ENCODE measurements around the gene PTX4.

PTX4 gene

DNA sequence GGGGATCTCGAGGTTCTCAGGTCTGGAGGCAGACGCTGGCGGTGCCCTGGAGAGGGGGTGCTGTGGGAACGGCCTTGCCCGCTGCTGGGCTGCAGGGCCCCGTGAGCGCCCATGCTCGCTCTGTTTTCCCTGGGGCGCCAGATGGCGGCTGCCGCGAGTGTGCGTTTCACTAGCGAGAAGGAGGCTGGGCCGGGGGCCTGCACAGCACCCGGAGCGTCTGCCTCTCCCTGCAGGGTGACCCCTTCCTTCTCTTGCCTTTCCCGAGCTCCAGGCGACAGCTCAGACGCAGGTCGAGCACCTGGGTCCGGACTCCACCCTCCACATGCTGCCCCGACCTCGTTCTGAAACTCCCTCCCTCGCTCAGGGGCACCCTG lies 7.1 kb upstream of the PTX4 start:
- Histone ChIP-seq H2BK120ac (ENCODE audit: insufficient read depth, low read length, poor library complexity) (no peak overlapping the region), H3K4me3 (ENCODE audit: low read depth, low read length) (no peak overlapping the region)
- no CpG with 5 or more reads among the region's 25 CpGs for WGBS (ENCODE audit: extremely low coverage, insufficient coverage, insufficient read length)

DNA sequence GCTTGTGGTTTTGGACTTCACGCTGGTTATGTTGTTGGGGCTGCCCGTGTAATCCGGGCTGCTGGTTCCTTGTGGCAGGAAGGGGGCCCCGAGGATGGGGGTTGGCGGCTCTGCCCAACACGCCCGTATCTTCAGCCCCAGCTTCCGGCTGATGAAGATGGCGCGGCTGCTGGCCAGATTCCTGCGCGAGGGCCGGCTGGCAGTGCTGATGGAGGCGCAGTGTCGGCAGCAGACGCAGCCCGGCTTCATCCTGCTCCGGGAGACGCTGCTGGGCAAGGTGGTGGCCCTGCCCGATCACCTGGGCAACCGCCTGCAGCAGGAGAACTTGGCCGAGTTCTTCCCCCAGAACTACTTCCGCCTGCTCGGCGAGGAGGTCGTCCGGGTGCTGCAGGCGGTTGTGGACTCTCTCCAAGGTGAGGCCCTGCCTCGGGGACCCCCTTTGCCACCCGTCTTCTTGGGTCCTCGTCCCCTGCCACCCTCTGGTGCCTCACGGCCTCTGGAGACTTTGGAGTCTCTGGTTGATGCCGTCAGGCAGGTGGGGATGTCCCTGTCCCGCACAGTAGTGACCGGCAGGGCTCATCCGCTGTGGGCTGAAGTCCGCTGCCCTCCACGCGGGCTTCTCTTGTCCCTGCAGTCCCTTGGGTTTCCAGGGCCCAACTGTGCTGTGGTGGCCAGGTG lies 6.6 kb upstream of the PTX4 start:
- Histone ChIP-seq H3K4me3 (ENCODE audit: low read depth, low read length) (no peak overlapping the region), H3K36me3 (ENCODE audit: control insufficient read depth in 1 of 2, insufficient read depth in 2 of 2, low read length in 2 of 2) (peaks cover 52 to 56% of the 10 kb centered on the region in 2 experiments), H2AK5ac (ENCODE audit: low read length) (no peak overlapping the region), H3K23ac (ENCODE audit: low read length) (no peak overlapping the region), H2AFZ (ENCODE audit: insufficient read depth, low read length, poor library complexity) (no peak overlapping the region), H3K4me2 (ENCODE audit: low read length) (no peak overlapping the region), H2BK12ac (ENCODE audit: low read length) (no peak overlapping the region), H3K18ac (ENCODE audit: low read length) (peak overlapping the region; percentile 30), H3K27me3 (ENCODE audit: insufficient read depth, low read length) (no peaks in the 10 kb centered on the region), H3K79me2 (ENCODE audit: control insufficient read depth, insufficient read depth, low read length, poor library complexity) (peaks cover 6% of the 10 kb centered on the region), H3K4ac (ENCODE audit: low read depth, low read length) (no peak overlapping the region), H3K14ac (ENCODE audit: low read length) (no peak overlapping the region), H2BK120ac (ENCODE audit: insufficient read depth, low read length, poor library complexity) (no peak overlapping the region), H3K9ac (ENCODE audit: low read length) (no peak overlapping the region), H3K27ac (ENCODE audit: low read depth, low read length) (no peak overlapping the region), H4K12ac (ENCODE audit: low read depth, low read length) (no peak overlapping the region), H4K91ac (ENCODE audit: low read depth, low read length) (no peak overlapping the region), H3K9me3 (ENCODE audit: insufficient read depth, low read depth, low read length) (peaks cover 2% of the 10 kb centered on the region), H4K8ac (ENCODE audit: low read depth, low read length) (no peak overlapping the region), H3K4me1 (ENCODE audit: control insufficient read depth in 1 of 2, insufficient read depth in 2 of 2, low read length in 2 of 2) (peaks cover 10 to 13% of the 10 kb centered on the region in 2 experiments), H2BK5ac (ENCODE audit: low read depth, low read length, poor library complexity) (no peak overlapping the region), H3K79me1 (ENCODE audit: low read length) (peaks cover 10% of the 10 kb centered on the region)
- WGBS (ENCODE audit: extremely low coverage, insufficient coverage, insufficient read length), result no CpG with 5 or more reads among the region's 39 CpGs
- no peak for DNase-seq

More for the DNA sequence above, 7.1 kb upstream of the PTX4 start:
- Histone ChIP-seq H3K79me1 (ENCODE audit: low read length) (peaks cover 10% of the 10 kb centered on the region), H4K12ac (ENCODE audit: low read depth, low read length) (no peak overlapping the region), H3K36me3 (ENCODE audit: control insufficient read depth in 1 of 2, insufficient read depth in 2 of 2, low read length in 2 of 2) (peaks cover 57 to 61% of the 10 kb centered on the region in 2 experiments), H2AK5ac (ENCODE audit: low read length) (no peak overlapping the region), H3K23ac (ENCODE audit: low read length) (no peak overlapping the region), H3K27ac (ENCODE audit: low read depth, low read length) (no peak overlapping the region), H3K9me3 (ENCODE audit: insufficient read depth, low read depth, low read length) (peaks cover 3% of the 10 kb centered on the region), H3K27me3 (ENCODE audit: insufficient read depth, low read length) (no peaks in the 10 kb centered on the region), H3K18ac (ENCODE audit: low read length) (peak overlapping the region; percentile 30), H4K91ac (ENCODE audit: low read depth, low read length) (no peak overlapping the region), H4K8ac (ENCODE audit: low read depth, low read length) (no peak overlapping the region), H3K4me2 (ENCODE audit: low read length) (no peak overlapping the region), H3K4ac (ENCODE audit: low read depth, low read length) (no peak overlapping the region), H3K14ac (ENCODE audit: low read length) (no peak overlapping the region), H3K79me2 (ENCODE audit: control insufficient read depth, insufficient read depth, low read length, poor library complexity) (peaks cover 6% of the 10 kb centered on the region), H2AFZ (ENCODE audit: insufficient read depth, low read length, poor library complexity) (no peak overlapping the region), H2BK12ac (ENCODE audit: low read length) (no peak overlapping the region), H3K9ac (ENCODE audit: low read length) (no peak overlapping the region), H2BK5ac (ENCODE audit: low read depth, low read length, poor library complexity) (no peak overlapping the region), H3K4me1 (ENCODE audit: control insufficient read depth in 1 of 2, insufficient read depth in 2 of 2, low read length in 2 of 2) (peaks cover 10 to 13% of the 10 kb centered on the region in 2 experiments)
- no peak for DNase-seq

GRCh38 chr16:1494711-1495110 lies 6.0 kb upstream of the PTX4 start:
- Histone ChIP-seq H2AFZ (ENCODE audit: insufficient read depth, low read length, poor library complexity) (no peak overlapping the region), H3K9ac (ENCODE audit: low read length) (no peak overlapping the region), H2BK120ac (ENCODE audit: insufficient read depth, low read length, poor library complexity) (no peak overlapping the region), H3K4me3 (ENCODE audit: low read depth, low read length) (no peak overlapping the region), H3K4ac (ENCODE audit: low read depth, low read length) (no peak overlapping the region), H3K4me2 (ENCODE audit: low read length) (no peak overlapping the region), H3K4me1 (ENCODE audit: control insufficient read depth in 1 of 2, insufficient read depth in 2 of 2, low read length in 2 of 2) (peaks cover 10 to 13% of the 10 kb centered on the region in 2 experiments), H3K23ac (ENCODE audit: low read length) (no peak overlapping the region), H3K27ac (ENCODE audit: low read depth, low read length) (no peak overlapping the region), H3K9me3 (ENCODE audit: insufficient read depth, low read depth, low read length) (no peaks in the 10 kb centered on the region), H3K27me3 (ENCODE audit: insufficient read depth, low read length) (no peaks in the 10 kb centered on the region), H3K79me1 (ENCODE audit: low read length) (peaks cover 10% of the 10 kb centered on the region), H2AK5ac (ENCODE audit: low read length) (no peak overlapping the region), H4K91ac (ENCODE audit: low read depth, low read length) (no peak overlapping the region), H3K79me2 (ENCODE audit: control insufficient read depth, insufficient read depth, low read length, poor library complexity) (peaks cover 6% of the 10 kb centered on the region), H2BK5ac (ENCODE audit: low read depth, low read length, poor library complexity) (no peak overlapping the region), H3K18ac (ENCODE audit: low read length) (no peak overlapping the region), H3K14ac (ENCODE audit: low read length) (no peak overlapping the region), H2BK12ac (ENCODE audit: low read length) (no peak overlapping the region), H4K12ac (ENCODE audit: low read depth, low read length) (no peak overlapping the region), H4K8ac (ENCODE audit: low read depth, low read length) (no peak overlapping the region), H3K36me3 (ENCODE audit: control insufficient read depth in 1 of 2, insufficient read depth in 2 of 2, low read length in 2 of 2) (peaks cover 45 to 50% of the 10 kb centered on the region in 2 experiments)
- no peak for DNase-seq
- WGBS (ENCODE audit: extremely low coverage, insufficient coverage, insufficient read length), result no CpG with 5 or more reads among the region's 13 CpGs

DNA sequence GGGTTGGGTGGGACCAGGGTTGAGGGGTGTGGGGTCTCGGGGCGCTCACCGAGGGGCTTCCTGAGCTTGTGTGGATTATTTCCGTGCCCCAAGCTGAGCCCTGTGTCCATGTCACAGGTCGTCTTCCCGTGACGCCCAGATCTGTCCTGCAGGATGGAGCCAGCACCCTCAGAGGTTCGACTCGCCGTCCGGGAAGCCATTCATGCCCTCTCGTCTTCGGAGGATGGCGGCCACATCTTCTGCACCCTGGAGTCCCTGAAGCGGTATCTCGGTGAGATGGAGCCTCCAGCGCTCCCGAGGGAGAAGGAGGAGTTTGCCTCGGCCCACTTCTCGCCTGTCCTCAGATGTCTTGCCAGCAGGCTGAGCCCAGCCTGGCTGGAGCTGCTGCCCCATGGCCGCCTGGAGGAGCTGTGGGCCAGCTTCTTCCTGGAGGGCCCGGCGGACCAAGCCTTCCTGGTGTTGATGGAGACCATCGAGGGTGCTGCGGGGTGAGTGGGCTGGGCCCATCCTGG lies 5.4 kb upstream of the PTX4 start:
- Histone ChIP-seq H3K4me1 (ENCODE audit: control insufficient read depth in 1 of 2, insufficient read depth in 2 of 2, low read length in 2 of 2) (peaks cover 10 to 13% of the 10 kb centered on the region in 2 experiments), H2BK5ac (ENCODE audit: low read depth, low read length, poor library complexity) (no peak overlapping the region), H2BK12ac (ENCODE audit: low read length) (no peak overlapping the region), H4K8ac (ENCODE audit: low read depth, low read length) (no peak overlapping the region), H4K91ac (ENCODE audit: low read depth, low read length) (no peak overlapping the region), H3K18ac (ENCODE audit: low read length) (peak overlapping the region; percentile 59), H3K4me2 (ENCODE audit: low read length) (peak overlapping the region; percentile 99), H3K36me3 (ENCODE audit: control insufficient read depth in 1 of 2, insufficient read depth in 2 of 2, low read length in 2 of 2) (peaks cover 41 to 45% of the 10 kb centered on the region in 2 experiments), H2AK5ac (ENCODE audit: low read length) (peak overlapping the region; percentile 23), H3K23ac (ENCODE audit: low read length) (no peak overlapping the region), H3K9ac (ENCODE audit: low read length) (peak overlapping the region; percentile 77), H4K12ac (ENCODE audit: low read depth, low read length) (peak overlapping the region; percentile 3), H3K79me2 (ENCODE audit: control insufficient read depth, insufficient read depth, low read length, poor library complexity) (peaks cover 6% of the 10 kb centered on the region), H3K27me3 (ENCODE audit: insufficient read depth, low read length) (no peaks in the 10 kb centered on the region), H3K4ac (ENCODE audit: low read depth, low read length) (peak overlapping the region; percentile 14), H3K4me3 (ENCODE audit: low read depth, low read length) (peak overlapping the region; percentile 87), H2AFZ (ENCODE audit: insufficient read depth, low read length, poor library complexity) (peak overlapping the region; percentile 12), H3K27ac (ENCODE audit: low read depth, low read length) (no peak overlapping the region), H3K79me1 (ENCODE audit: low read length) (peaks cover 10% of the 10 kb centered on the region), H3K9me3 (ENCODE audit: insufficient read depth, low read depth, low read length) (no peaks in the 10 kb centered on the region), H2BK120ac (ENCODE audit: insufficient read depth, low read length, poor library complexity) (no peak overlapping the region), H3K14ac (ENCODE audit: low read length) (no peak overlapping the region)
- peak; percentile 59 to 70 for DNase-seq
- WGBS (ENCODE audit: extremely low coverage, insufficient coverage, insufficient read length), result no CpG with 5 or more reads among the region's 25 CpGs

All from trophoblast cell (in vitro differentiated cells and primary cell).